SH-SY5Y (cell line): Measurements from ENCODE around the gene OPN5.

ENCODE experiments used
- GATA2 ChIP-seq: IDR thresholded peaks from 2 replicates; pipeline ENCODE4 v1.6.1; 2011; ENCODE audit warnings: mild to moderate bottlenecking, low read depth, low read length
- GATA3 ChIP-seq: IDR thresholded peaks from 2 replicates; pipeline ENCODE4 v1.6.1; 2011; ENCODE audit warnings: low read depth, mild to moderate bottlenecking, low read length, moderate library complexity

Gene OPN5

GRCh38 chr6:47773005-47773404, 8.8 kb upstream of the OPN5 start:
- TF ChIP-seq GATA2 (no peak), GATA3 (no peak)

GRCh38 chr6:47780510-47781356, 1.1 kb upstream of the OPN5 start:
- no peak for TF ChIP-seq GATA2
- TF ChIP-seq GATA3, result no peak

GRCh38 chr6:47785182-47785581, 3.4 kb downstream of the OPN5 start:
- TF ChIP-seq GATA2 (no peak), GATA3 (no peak)

GRCh38 chr6:47787620-47788497, 6.0 kb downstream of the OPN5 start:
- no peak for TF ChIP-seq GATA2
- TF ChIP-seq GATA3, result no peak

GRCh38 chr6:47788498-47788884, 6.7 kb downstream of the OPN5 start:
- TF ChIP-seq GATA2, result no peak
- no peak for TF ChIP-seq GATA3

GRCh38 chr6:47789553-47789952, 7.7 kb downstream of the OPN5 start:
- no peak for TF ChIP-seq GATA2
- no peak for TF ChIP-seq GATA3

GRCh38 chr6:47792216-47792733, 10.4 kb downstream of the OPN5 start:
- no peak for TF ChIP-seq GATA3
- TF ChIP-seq GATA2, result no peak

- no peak for TF ChIP-seq GATA3
- TF ChIP-seq GATA2, result no peak
Measured at GRCh38 chr6:47794577-47795135, 12.8 kb downstream of the OPN5 start.

- TF ChIP-seq GATA2 (no peak), GATA3 (no peak)
Measured at GRCh38 chr6:47801984-47802383, 20.2 kb downstream of the OPN5 start.

- TF ChIP-seq GATA3 (no peak), GATA2 (no peak)
Measured at GRCh38 chr6:47804821-47805220, 23.0 kb downstream of the OPN5 start.

- TF ChIP-seq GATA3, result no peak
- no peak for TF ChIP-seq GATA2
Measured at GRCh38 chr6:47809873-47810272, 28.0 kb downstream of the OPN5 start.

GRCh38 chr6:47810885-47811284, 29.1 kb downstream of the OPN5 start:
- no peak for TF ChIP-seq GATA2
- no peak for TF ChIP-seq GATA3

- TF ChIP-seq GATA3 (no peak), GATA2 (no peak)
Measured at GRCh38 chr6:47811443-47811842, 29.6 kb downstream of the OPN5 start.

GRCh38 chr6:47817749-47818148, 35.9 kb downstream of the OPN5 start:
- TF ChIP-seq GATA3 (no peak), GATA2 (no peak)

- TF ChIP-seq GATA2 (no peak), GATA3 (no peak)
Measured at GRCh38 chr6:47819461-47819860, 37.6 kb downstream of the OPN5 start.
